RWPE2 (cell line): ENCODE results near the gene TFE3.

ENCODE experiments used
- ATAC-seq: fragments of 200-7000 bp; cut with Tn5 transposase; 3 replicates; pipeline ENCODE4 v1.9.1; 2021; ENCODE audit warnings: low read depth
- DNase-seq: peaks from one replicate; pipeline ENCODE4 v3.0.0-alpha.2; 2020; ENCODE audit warnings: low spot score
- H3K27ac ChIP-seq: fragments of 450-650 bp; 2 replicates; pipeline ENCODE4 v1.5.1; 2017; ENCODE audit warnings: mild to moderate bottlenecking; ENCODE audit not compliant: poor library complexity, severe bottlenecking
- H3K27me3 ChIP-seq: fragments of 250-450 bp; sonication (Bioruptor Pico); 2 replicates; pipeline ENCODE4 v1.5.1; 2021; ENCODE audit warnings: mild to moderate bottlenecking, moderate library complexity; ENCODE audit not compliant: insufficient read depth, poor library complexity, severe bottlenecking
- H3K36me3 ChIP-seq: fragments of 250-450 bp; sonication (Bioruptor Pico); 2 replicates; pipeline ENCODE4 v1.5.1; 2020; ENCODE audit warnings: low read depth, mild to moderate bottlenecking, moderate library complexity
- H3K4me1 ChIP-seq: fragments of 250-450 bp; sonication (Bioruptor Pico); 2 replicates; pipeline ENCODE4 v1.5.1; 2021; ENCODE audit warnings: mild to moderate bottlenecking, moderate library complexity; ENCODE audit not compliant: insufficient read depth, poor library complexity, severe bottlenecking
- H3K4me3 ChIP-seq: fragments of 250-450 bp; sonication (Bioruptor Pico); 2 replicates; pipeline ENCODE4 v1.5.1; 2021; ENCODE audit warnings: mild to moderate bottlenecking, moderate library complexity; ENCODE audit not compliant: severe bottlenecking
- H3K9me3 ChIP-seq: fragments of 250-450 bp; sonication (Bioruptor Pico); 2 replicates; pipeline ENCODE4 v1.5.1; 2021; ENCODE audit warnings: mild to moderate bottlenecking, moderate library complexity; ENCODE audit not compliant: severe bottlenecking
- CTCF ChIP-seq: fragments of 450-650 bp; IDR thresholded peaks from one replicate; pipeline ENCODE4 v1.5.1; 2017; ENCODE audit warnings: mild to moderate bottlenecking, moderate library complexity; ENCODE audit not compliant: poor library complexity, severe bottlenecking

Gene TFE3

GRCh38 chrX:49058794-49059193 is 15.6 kb upstream of the TFE3 start, which contains the start of gene CCDC120:
TSS of gene CCDC120 (plus strand) at chrX:49058999. CDS start at chrX:49062042, 3,043 bp downstream.
- peak within 1 kb of the TSS; percentile 49 for H3K4me3 ChIP-seq
- TF ChIP-seq CTCF = no peak
- H3K27me3 ChIP-seq = no peaks in the 10 kb centered on the region
- H3K4me1 ChIP-seq = no peaks in the 10 kb centered on the region
- DNase-seq (no peak), ATAC-seq (peak; percentile 86)
- H3K27ac ChIP-seq = peak within 1 kb of the TSS; percentile 85
- H3K36me3 ChIP-seq = peaks cover 14% of the 10 kb centered on the region
- no peaks in the 10 kb centered on the region for H3K9me3 ChIP-seq

- DNase-seq (no peak), ATAC-seq (no peak)
- Histone ChIP-seq H3K27me3 (no peaks in the 10 kb centered on the region), H3K9me3 (no peaks in the 10 kb centered on the region), H3K4me1 (no peaks in the 10 kb centered on the region), H3K4me3 (peak overlapping the region; percentile 48), H3K36me3 (no peaks in the 10 kb centered on the region), H3K27ac (peak overlapping the region; percentile 61)
- no peak for TF ChIP-seq CTCF
Measured at GRCh38 chrX:49054073-49054762, 11.1 kb upstream of the TFE3 start.

DNA sequence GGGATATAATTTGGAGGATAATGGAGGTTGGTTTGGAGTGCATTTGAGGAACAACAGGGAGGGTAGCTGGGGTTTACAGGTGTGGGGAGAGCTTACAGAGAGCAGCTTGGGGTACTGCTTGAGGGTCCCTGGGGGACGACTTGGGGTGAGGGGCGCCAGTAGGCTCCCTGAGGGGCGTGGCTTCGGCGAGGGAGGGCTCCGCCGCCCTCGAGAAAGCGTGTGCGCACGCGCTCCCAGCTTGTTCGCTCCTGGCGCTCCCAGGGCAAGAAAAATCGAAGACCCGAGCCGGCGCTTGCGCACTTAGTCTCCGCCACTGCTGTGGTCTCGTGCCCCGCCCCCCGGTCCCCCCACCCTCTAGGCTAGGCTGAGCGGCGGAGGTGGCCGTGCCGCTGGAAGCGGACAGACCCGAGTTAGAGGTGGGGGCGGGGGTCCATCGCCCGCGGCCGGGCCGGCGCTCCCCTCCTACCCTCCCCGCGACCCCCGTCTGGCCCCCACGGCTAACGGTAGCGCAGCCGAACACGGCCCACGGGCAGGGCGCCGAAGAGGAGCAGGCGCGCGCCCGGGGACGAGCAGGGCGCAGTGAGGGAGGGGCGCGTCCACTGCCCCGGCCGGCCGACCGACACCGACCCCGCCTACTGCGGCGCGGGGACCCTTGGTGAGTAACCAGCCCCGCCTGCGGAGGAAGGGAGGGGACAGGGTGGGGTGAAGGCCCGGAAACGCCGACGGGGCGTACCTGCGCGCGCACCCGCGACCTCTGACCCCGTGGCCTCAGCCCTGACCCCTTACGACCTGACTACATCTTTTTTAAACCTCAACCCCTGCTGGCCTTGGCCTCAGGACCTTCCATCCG is 10.3 kb upstream of the TFE3 start:
- Histone ChIP-seq H3K4me3 (peak overlapping the region; percentile 48), H3K4me1 (no peaks in the 10 kb centered on the region), H3K9me3 (no peaks in the 10 kb centered on the region), H3K36me3 (no peaks in the 10 kb centered on the region), H3K27ac (peak overlapping the region; percentile 61), H3K27me3 (no peaks in the 10 kb centered on the region)
- no peak for TF ChIP-seq CTCF
- DNase-seq = no peak
- peak; percentile 74 for ATAC-seq

DNA sequence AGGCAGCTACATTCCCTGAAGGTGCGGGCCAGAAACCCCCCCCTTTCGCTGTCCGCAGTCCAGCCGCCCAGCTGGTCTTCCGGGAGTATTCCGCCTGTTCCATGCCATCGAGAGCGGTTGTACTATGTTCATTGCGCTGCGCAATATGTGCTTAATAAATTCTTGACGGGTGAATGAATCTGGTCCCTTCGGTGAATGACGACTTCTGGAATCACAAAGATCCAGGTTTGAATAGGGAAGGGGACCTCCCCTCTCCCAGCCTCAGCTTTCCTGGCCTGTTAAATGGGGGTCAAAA is 777 bp upstream of the TFE3 start:
- Histone ChIP-seq H3K36me3 (peaks cover 13% of the 10 kb centered on the region), H3K27ac (no peak overlapping the region), H3K27me3 (no peaks in the 10 kb centered on the region), H3K4me3 (peak overlapping the region; percentile 23), H3K4me1 (peaks cover 10% of the 10 kb centered on the region), H3K9me3 (no peaks in the 10 kb centered on the region)
- DNase-seq (no peak), ATAC-seq (no peak)
- peak; percentile 49 for TF ChIP-seq CTCF
